Neural cell (in vitro differentiated cells): ENCODE measurements around the gene CDC20. TPM values are rescaled to one million over a fixed set of nuclear protein-coding genes. Genes with fewer than 3 reads are reported as not detected.

Source experiments
- H2AFZ ChIP-seq: fragments of 200-600, 300-800 bp; sonication (generic), shearing (Covaris generic); 2 replicates; pipeline ENCODE4 v1.6.0; 2014; ENCODE audit warnings: low read depth, mild to moderate bottlenecking, antibody characterized with exemption, low read length, moderate library complexity
- H3F3A ChIP-seq: fragments of 200-600 bp; shearing (Covaris generic); 2 replicates; pipeline ENCODE4 v1.6.1; 2016; ENCODE audit warnings: mild to moderate bottlenecking, moderate library complexity, mixed read lengths, antibody characterized with exemption, low read length; ENCODE audit not compliant: insufficient read depth, poor library complexity, severe bottlenecking
- H3K27ac ChIP-seq: fragments of 200-600, 300-800 bp; sonication (generic), shearing (Covaris generic); 2 replicates; pipeline ENCODE4 v1.5.1; 2014; ENCODE audit warnings: mild to moderate bottlenecking, low read length, moderate library complexity
- H3K27me3 ChIP-seq: fragments of 300-800, 200-600 bp; sonication (generic), shearing (Covaris generic); 2 replicates; pipeline ENCODE4 v1.6.0; 2014; ENCODE audit warnings: mild to moderate bottlenecking, low read depth, low read length, moderate library complexity; ENCODE audit not compliant: insufficient read depth
- H3K36me3 ChIP-seq: fragments of 300-800, 200-600 bp; sonication (generic), shearing (Covaris generic); 2 replicates; pipeline ENCODE4 v1.5.1; 2014; ENCODE audit warnings: mild to moderate bottlenecking, antibody characterized with exemption, low read length, moderate library complexity; ENCODE audit not compliant: insufficient read depth
- H3K4me2 ChIP-seq: fragments of 300-800, 200-600 bp; sonication (generic), shearing (Covaris generic); 2 replicates; pipeline ENCODE4 v1.6.0; 2014; ENCODE audit warnings: mild to moderate bottlenecking, low read length
- H3K4me3 ChIP-seq: fragments of 300-800, 200-600 bp; sonication (generic), shearing (Covaris generic); 2 replicates; pipeline ENCODE4 v1.5.1; 2014; ENCODE audit warnings: mild to moderate bottlenecking, low read length, moderate library complexity
- H3K79me2 ChIP-seq: fragments of 200-600 bp; shearing (Covaris generic); replicated peaks from 2 replicates; pipeline ENCODE4 v1.6.0; 2014; ENCODE audit warnings: mild to moderate bottlenecking, low read length, moderate library complexity; ENCODE audit not compliant: insufficient read depth
- H3K9ac ChIP-seq: fragments of 300-800, 200-600 bp; sonication (generic), shearing (Covaris generic); 2 replicates; pipeline ENCODE4 v1.6.1; 2016; ENCODE audit warnings: mild to moderate bottlenecking, low read length, mixed read lengths
- H3K9me2 ChIP-seq: fragments of 200-600 bp; shearing (Covaris generic); 2 replicates; pipeline ENCODE4 v1.6.1; 2016; ENCODE audit warnings: mild to moderate bottlenecking, low read length, mixed read lengths; ENCODE audit not compliant: insufficient read depth
- H3K9me3 ChIP-seq: fragments of 200-600, 300-800 bp; sonication (generic), shearing (Covaris generic); 2 replicates; pipeline ENCODE4 v1.6.1; 2016; ENCODE audit warnings: mild to moderate bottlenecking, mixed run types, low read length, moderate library complexity, mixed read lengths
- H4K20me1 ChIP-seq: fragments of 200-600 bp; shearing (Covaris generic); 2 replicates; pipeline ENCODE4 v1.6.1; 2016; ENCODE audit warnings: mild to moderate bottlenecking, mixed run types; ENCODE audit not compliant: insufficient read depth
- CTCF ChIP-seq: fragments of 450-650 bp; IDR thresholded peaks from 2 replicates; pipeline ENCODE4 v1.5.1; 2014; ENCODE audit warnings: antibody characterized with exemption, mild to moderate bottlenecking, moderate library complexity; ENCODE audit not compliant: poor library complexity, severe bottlenecking
- EP300 ChIP-seq: fragments of 450-650 bp; conservative IDR thresholded peaks from 2 replicates; pipeline ENCODE4 v1.6.1; 2014; ENCODE audit warnings: antibody characterized with exemption, mild to moderate bottlenecking, moderate library complexity; ENCODE audit not compliant: poor library complexity, severe bottlenecking
- EZH2 ChIP-seq: fragments of 200-600, 300-800 bp; shearing (Covaris generic), sonication (generic); IDR thresholded peaks from 2 replicates; pipeline ENCODE4 v1.6.1; 2014; ENCODE audit warnings: antibody characterized with exemption, low read length, borderline replicate concordance, mild to moderate bottlenecking; ENCODE audit not compliant: insufficient read depth, poor library complexity, severe bottlenecking
- MXI1 ChIP-seq: fragments of 450-650 bp; conservative IDR thresholded peaks from 2 replicates; pipeline ENCODE4 v1.6.1; 2014; ENCODE audit warnings: antibody characterized with exemption, mild to moderate bottlenecking; ENCODE audit not compliant: poor library complexity, severe bottlenecking
- POLR2AphosphoS5 ChIP-seq: IDR thresholded peaks from 2 replicates; pipeline ENCODE4 v1.6.1; 2012
- RAD21 ChIP-seq: fragments of 450-650 bp; conservative IDR thresholded peaks from 2 replicates; pipeline ENCODE4 v1.6.1; 2014; ENCODE audit warnings: antibody characterized with exemption, mild to moderate bottlenecking, moderate library complexity
- REST ChIP-seq: IDR thresholded peaks from 2 replicates; pipeline ENCODE4 v1.6.1; 2012; ENCODE audit warnings: borderline replicate concordance
- SMC3 ChIP-seq: fragments of 450-650 bp; conservative IDR thresholded peaks from 2 replicates; pipeline ENCODE4 v1.6.1; 2014; ENCODE audit warnings: antibody characterized with exemption, mild to moderate bottlenecking, moderate library complexity; ENCODE audit not compliant: poor library complexity
- TAF1 ChIP-seq: IDR thresholded peaks from 2 replicates; pipeline ENCODE4 v1.6.1; 2012; ENCODE audit warnings: low read depth
- polyA plus RNA-seq: library from polyadenylated mRNA; depleted of rRNA; stranded (reverse); fragments of >200 nt; gene quantifications from 2 replicates; pipeline ENCODE4 v1.2.3, GENCODE V29; 2014

Gene CDC20
- polyA plus RNA-seq, 1 donor from 2014 or later: 2.8 TPM

GRCh38 chr1:43322506-43322905, 36.3 kb upstream of the CDC20 start:
- Histone ChIP-seq H2AFZ (no peak overlapping the region), H3K9me3 (no peaks in the 10 kb centered on the region), H3K4me3 (no peak overlapping the region), H3K9me2 (no peaks in the 10 kb centered on the region), H4K20me1 (no peaks in the 10 kb centered on the region), H3F3A (no peaks in the 10 kb centered on the region), H3K27ac (no peak overlapping the region), H3K9ac (no peak overlapping the region), H3K36me3 (no peaks in the 10 kb centered on the region), H3K4me2 (no peak overlapping the region), H3K79me2 (no peaks in the 10 kb centered on the region), H3K27me3 (no peaks in the 10 kb centered on the region)
- TF ChIP-seq EZH2 (no peak), REST (no peak), POLR2AphosphoS5 (no peak), CTCF (no peak), EP300 (no peak), TAF1 (no peak), RAD21 (no peak), SMC3 (no peak), MXI1 (no peak)

- H3K79me2 ChIP-seq: no peaks in the 10 kb centered on the region
- H2AFZ ChIP-seq: no peak overlapping the region
- no peak overlapping the region for H3K9ac ChIP-seq
- H3K27ac ChIP-seq: no peak overlapping the region
- H4K20me1 ChIP-seq: no peaks in the 10 kb centered on the region
- no peaks in the 10 kb centered on the region for H3K9me2 ChIP-seq
- no peak overlapping the region for H3K4me2 ChIP-seq
- no peak overlapping the region for H3K4me3 ChIP-seq
- peaks cover 5% of the 10 kb centered on the region for H3K9me3 ChIP-seq
- no peak for TF ChIP-seq POLR2AphosphoS5
- TF ChIP-seq TAF1: no peak
- no peak for TF ChIP-seq EP300
- TF ChIP-seq REST: no peak
- no peak for TF ChIP-seq EZH2
- TF ChIP-seq MXI1: no peak
- no peak for TF ChIP-seq RAD21
- H3K27me3 ChIP-seq: no peaks in the 10 kb centered on the region
- no peaks in the 10 kb centered on the region for H3F3A ChIP-seq
- H3K36me3 ChIP-seq: no peaks in the 10 kb centered on the region
Measured at GRCh38 chr1:43324810-43325209, 34.0 kb upstream of the CDC20 start.
